GM19455 (cell line): ENCODE data around the gene CAPNS2.
"Not testable (repeated sequence)": the region's sequence is repeated elsewhere in the genome, so short reads cannot be mapped to it uniquely, and the experiment has no call there.

Experiments
- ATAC-seq: cut with Tn5 transposase; IDR thresholded peaks from one replicate; pipeline ENCODE4 v1.9.1; 2021; ENCODE audit not compliant: unreplicated experiment

Gene CAPNS2

GRCh38 chr16:55567382-55567781 lies 898 bp downstream of the CAPNS2 start:
- no peak for ATAC-seq

DNA sequence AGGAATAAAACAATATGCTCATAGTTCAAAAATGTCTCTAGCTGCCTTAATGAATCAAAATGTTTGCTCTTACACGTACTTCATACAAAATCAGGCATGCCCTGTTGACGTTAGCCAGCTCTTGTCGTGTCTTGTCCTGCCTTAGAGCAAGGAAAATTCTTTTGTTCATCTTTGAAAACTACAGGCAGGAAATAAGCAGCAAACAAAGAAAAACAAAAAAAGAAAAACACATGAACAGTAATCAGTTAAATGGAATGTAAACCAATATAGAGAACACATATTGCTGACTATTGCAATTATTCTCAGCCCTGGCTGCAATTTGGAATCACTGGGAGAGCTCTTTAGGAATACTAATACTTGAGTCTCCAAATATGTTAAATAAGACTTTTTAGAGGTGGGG lies 1.7 kb downstream of the CAPNS2 start:
- no peak for ATAC-seq

DNA sequence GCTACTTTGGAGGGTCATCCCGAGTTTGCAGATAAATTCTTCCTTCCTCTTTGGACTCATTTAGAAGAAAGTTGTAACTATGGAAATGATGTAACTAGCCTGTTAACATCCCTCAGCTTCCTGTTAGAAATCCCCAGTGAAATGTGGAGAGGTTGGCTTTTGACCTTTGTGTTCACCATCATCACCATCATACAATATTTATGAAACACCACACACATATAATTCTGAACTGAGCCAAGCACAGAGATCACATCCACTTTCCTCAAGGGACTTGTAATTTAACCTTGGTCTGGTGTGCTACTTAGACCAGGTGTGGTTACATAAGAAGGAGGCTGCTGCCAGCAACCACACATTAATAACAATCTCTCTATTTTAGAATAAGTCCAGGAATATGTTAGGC lies 2.5 kb downstream of the CAPNS2 start:
- ATAC-seq = no peak

DNA sequence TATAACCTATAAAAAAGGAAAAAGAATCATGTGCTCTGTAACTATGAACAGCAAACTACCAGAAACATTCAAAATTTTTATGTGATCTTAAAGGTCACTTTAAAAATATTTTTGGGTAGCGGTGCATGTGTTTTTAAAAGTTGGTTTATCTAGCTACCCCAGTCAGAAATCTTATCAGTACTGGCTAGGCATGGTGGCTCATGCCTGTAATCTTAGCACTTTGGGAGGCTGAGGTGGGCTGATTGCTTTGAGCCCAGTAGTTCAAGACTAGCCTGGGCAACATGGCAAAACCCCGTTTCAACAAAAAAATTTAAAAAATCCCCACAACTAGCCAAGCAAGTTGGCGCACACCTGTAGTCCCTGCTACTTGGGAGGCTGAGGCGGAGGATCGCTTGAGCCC lies 3.7 kb downstream of the CAPNS2 start:
- no peak for ATAC-seq

GRCh38 chr16:55571191-55571897 lies 4.9 kb downstream of the CAPNS2 start:
- no peak for ATAC-seq

GRCh38 chr16:55572439-55572838 lies 6.0 kb downstream of the CAPNS2 start:
- no peak for ATAC-seq

DNA sequence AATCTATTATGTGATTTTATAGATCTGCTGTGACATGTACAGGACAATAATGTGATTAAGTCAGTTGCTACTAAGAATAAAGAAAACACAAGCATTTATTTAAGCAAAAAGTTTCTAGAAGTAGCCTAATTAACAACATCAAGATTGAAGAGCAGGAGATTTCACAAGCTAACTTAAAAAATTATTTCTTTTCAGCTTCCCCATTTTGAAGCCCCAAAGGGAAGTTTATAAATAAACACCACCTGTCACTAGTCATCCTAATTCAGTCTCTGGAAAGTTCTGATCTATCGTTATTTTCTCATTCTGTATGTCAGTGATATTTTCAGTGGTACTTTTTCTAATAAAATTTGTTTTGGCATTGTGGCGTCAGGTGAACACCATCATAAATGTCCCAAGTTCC lies 8.3 kb downstream of the CAPNS2 start:
- ATAC-seq = no peak

DNA sequence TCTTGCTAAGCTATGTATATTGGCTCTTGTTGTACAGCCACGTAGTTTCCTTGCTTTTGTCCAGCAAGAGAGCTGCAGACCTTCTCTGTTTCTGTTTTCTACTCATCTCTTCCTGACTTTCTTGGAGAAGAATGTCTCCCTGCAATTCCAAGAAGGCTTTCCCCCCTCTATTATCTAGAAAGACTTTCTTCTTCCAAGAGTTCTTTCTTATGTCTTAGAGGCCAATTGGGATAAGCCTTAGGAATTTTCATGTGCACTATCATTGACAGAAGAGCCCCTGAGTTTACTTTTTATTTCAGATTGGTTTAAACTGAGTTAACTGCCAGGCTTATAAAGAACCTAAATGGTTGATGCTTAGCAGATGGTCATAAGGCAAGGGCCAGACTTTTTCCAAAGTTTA lies 9.0 kb downstream of the CAPNS2 start:
- no peak for ATAC-seq

DNA sequence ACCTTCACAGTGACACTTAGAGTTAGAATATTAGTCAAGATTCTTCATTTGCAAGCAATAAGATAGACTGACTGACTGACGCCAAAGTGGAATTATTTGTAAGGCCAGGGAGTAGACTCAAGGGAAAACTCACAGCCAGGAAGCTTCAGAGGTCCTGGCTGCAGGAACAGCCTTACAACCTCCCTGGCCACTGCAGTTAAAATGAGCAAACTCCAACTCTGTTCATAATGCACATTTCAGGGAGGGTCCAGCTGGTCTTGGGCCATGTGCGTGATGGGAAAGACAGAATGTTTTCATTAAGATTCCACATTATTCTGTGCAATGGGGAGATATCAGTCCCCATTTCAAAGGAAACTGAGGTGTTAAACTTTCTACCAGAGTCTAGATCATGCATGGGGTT lies 9.9 kb downstream of the CAPNS2 start:
- no peak for ATAC-seq

DNA sequence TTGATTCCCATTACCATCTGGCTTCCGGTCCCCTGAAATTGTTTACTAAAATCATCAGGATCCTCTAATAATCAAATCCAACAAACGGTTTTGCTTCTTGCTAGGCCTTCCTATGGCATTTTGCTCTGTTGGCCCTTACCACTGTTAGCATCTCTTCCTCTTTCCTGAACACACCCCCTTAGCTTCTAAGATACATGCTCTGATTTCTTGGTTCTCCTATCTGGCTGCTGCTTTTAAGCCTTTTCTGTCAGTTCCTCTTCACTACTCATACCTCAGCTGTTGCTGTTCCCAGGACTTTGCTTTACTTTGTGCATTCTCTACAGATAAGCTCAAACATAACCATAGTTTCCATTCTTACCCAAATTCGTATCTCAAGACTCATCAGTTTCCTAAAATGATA lies 11.4 kb downstream of the CAPNS2 start:
- ATAC-seq = no peak

GRCh38 chr16:55585631-55586030 lies 19.1 kb downstream of the CAPNS2 start:
- no peak for ATAC-seq

DNA sequence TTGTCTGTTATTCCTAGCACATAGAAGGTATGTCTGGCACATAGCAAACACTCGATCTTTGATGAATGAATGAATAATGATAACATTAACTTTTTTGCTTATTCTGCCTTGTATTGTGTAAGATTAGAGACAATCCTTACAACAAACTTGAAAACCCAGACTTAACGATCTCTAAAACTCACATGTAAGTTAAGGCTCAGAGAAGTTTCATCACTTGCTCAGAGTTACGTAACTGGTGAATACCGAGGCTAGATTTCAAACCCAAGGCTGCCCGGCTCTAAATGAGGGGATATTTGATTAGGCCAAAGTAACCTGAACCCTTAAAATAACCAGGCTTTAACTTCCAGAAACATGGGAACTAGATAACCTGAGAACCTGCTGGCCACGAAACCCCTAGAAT lies 22.3 kb downstream of the CAPNS2 start:
- ATAC-seq = no peak

DNA sequence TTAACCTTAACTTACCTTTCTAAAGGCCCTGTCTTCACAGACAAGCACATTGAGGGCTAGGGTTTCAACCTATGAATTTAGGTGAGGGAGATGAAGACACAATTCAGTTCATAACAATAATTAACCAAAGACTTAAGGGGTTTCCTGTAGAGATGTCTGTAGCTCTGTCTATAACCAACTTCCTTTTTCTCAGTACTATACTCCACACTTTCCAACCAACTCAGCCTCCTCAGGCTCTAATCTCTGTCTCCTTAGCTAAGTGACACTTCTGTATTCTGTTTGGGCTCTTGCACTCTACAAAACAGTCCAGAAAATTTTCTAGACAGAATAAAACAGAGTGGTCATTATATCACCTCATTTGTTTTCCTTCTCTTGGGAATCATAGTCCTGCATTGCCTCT lies 25.8 kb downstream of the CAPNS2 start:
- no peak for ATAC-seq

GRCh38 chr16:55597928-55598327 lies 31.4 kb downstream of the CAPNS2 start:
- no peak for ATAC-seq

DNA sequence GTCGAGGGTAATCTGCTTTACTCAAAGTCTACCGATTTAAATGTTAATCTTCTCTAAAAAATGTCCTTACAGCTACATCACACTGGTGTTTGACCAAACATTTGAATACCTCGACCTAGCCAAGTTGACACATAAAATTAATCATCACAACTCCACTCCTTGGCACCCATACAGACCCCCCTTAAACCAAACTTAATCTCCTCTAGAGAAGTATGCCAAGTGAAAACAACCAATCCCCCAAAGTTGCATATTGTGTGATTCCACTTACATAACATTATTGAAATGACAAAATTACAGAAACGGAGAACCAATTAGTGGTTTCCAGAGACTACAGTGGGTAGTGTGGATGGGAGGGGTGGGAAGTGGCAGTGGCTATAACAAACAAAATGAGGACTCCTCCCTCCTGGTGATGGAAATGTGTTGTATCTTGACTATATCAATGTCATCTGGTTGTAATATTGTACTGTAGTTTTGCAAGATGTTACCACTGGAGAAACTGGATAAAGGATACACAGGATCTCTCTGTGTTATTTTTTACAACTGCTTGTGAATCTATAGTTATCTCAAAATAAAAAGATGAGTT lies 39.4 kb downstream of the CAPNS2 start:
- ATAC-seq = no peak

DNA sequence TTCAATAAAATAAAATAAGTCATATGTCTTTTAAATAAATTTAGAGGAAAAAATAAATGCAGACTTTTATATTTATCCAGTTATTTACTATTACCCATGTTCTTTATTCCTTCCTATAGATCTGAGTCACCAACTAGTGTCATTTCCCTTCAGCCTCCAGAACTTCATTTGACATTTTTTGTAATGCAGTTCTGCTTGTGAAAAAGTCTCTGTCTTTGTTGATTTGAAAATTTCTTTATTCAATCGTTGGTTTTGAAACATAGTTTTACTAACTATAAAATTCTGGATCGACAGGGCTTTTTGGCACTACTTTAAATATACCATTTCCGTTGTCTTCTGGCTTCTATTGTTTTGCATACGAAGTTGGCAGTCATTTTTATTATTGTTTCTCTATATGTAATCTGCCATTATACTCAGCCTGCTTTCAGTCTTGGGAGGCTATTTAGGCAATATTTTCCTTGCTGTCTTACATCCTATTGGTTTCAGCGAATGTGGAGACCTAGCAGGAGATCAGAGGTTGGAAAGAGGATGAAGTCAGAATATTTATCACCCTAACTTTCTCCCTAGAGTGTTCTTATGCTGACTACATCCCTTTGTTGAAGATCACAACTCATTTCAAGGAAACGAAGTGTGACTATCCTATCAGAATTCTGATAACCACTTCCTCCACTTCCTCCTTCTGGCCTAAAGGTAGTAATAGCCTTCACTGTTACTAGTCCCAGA lies 47.3 kb downstream of the CAPNS2 start:
- ATAC-seq = no peak

DNA sequence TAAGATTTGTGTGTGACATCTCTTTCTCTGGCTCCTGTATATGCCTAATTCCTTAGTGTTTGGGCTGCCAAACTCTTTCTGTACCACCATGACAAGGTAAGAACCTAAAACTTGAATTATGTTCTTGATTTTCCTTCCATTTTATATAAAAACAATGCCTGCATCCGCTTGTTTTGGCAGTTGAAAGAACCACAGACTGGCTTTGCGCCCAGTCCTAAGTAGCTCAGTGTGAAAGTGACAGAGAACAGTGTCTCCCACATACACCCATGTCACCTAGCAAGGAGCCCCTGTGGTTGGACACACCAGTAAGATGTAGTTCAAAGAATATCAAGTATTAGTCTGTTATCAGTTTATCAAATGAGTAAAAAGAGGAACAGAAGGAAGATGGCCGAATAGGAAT lies 48.6 kb downstream of the CAPNS2 start:
- no peak for ATAC-seq

- not testable (repeated sequence) for ATAC-seq
Measured at GRCh38 chr16:55615670-55616069, 49.2 kb downstream of the CAPNS2 start.
